ENCODE data around the gene SYNGR4.

SYNGR4 gene

GRCh38 chr19:48378194-48378570, 14.0 kb downstream of the SYNGR4 start:
- DNase-seq (ENCODE audit: low spot score), result no peak
- no peak for TF ChIP-seq CTCF (IDR thresholded peaks at IDR 0.05; ENCODE audit: extremely low read depth, insufficient read depth, missing control alignments)
- in situ Hi-C loops (cut with MboI; ENCODE audit: low pct_unique_long_range_greater_than_20kb, low sequenced_read_pairs, unreplicated experiment), result no loop called here

DNA sequence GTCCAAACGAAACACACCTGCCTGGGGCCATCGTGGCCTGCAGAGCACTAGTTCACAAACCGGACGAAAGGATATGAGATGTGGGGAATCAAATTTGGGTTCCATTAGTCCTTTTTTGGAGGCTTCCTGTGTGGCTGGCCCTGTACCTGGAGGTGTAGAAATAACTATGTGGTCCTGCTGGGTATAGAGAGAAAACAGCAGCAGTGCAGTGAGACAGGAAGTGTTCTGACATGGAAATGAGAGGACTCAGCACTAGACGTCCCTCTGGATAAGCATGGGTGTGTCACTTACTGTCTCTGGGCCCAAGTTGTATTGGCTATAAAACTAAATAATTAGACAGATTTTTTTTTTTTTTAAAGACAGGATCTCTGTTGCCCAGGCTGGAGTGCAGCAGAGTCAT, 14.9 kb downstream of the SYNGR4 start:
- no peak for TF ChIP-seq CTCF (IDR thresholded peaks at IDR 0.05; ENCODE audit: extremely low read depth, insufficient read depth, missing control alignments)
- in situ Hi-C loops (cut with MboI; ENCODE audit: low pct_unique_long_range_greater_than_20kb, low sequenced_read_pairs, unreplicated experiment), result no loop called here
- no peak for DNase-seq (ENCODE audit: low spot score)

DNA sequence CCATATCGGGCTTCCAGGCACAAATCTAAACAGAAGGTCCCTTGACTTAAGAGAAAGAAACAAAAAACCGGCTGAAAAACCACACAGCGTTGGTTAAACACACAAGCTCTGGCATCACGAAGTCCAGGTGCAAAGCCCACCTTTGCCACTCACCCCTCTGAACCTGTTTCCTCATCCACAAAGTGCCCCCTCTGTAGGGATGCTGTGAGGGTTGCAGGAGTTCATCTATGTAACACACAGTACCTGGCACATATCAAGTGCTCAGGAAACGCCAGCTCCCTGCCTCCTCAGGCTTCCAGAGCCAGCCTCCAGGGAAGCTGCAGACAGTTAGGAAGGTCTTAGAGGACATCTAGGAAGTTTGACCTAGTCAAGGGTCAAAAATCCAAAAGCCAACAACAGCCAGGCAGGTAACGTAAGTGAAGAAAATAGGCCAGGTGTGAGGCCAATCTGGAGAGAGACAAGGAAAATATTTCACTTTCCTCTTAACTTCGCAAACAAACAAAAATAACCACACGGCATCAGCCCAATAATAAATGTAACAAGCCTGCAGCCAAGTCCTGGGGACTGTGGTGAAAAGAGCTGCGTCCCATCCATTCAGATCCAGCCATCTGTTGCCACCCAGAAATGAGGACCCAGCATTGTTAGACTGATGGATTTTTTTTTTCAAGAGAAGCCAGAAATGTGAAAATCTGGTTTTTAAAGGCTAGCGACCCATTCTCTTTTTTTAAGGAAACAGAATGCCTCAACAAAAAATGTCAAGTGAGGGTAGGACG, 17.2 kb downstream of the SYNGR4 start:
- no peak for DNase-seq (ENCODE audit: low spot score)
- TF ChIP-seq CTCF (IDR thresholded peaks at IDR 0.05; ENCODE audit: extremely low read depth, insufficient read depth, missing control alignments), result no peak
- in situ Hi-C loops (cut with MboI; ENCODE audit: low pct_unique_long_range_greater_than_20kb, low sequenced_read_pairs, unreplicated experiment), result no loop called here

GRCh38 chr19:48382286-48382685, 18.1 kb downstream of the SYNGR4 start:
- no peak for TF ChIP-seq CTCF (IDR thresholded peaks at IDR 0.05; ENCODE audit: extremely low read depth, insufficient read depth, missing control alignments)
- DNase-seq (ENCODE audit: low spot score), result no peak
- in situ Hi-C loops (cut with MboI; ENCODE audit: low pct_unique_long_range_greater_than_20kb, low sequenced_read_pairs, unreplicated experiment), result no loop called here

DNA sequence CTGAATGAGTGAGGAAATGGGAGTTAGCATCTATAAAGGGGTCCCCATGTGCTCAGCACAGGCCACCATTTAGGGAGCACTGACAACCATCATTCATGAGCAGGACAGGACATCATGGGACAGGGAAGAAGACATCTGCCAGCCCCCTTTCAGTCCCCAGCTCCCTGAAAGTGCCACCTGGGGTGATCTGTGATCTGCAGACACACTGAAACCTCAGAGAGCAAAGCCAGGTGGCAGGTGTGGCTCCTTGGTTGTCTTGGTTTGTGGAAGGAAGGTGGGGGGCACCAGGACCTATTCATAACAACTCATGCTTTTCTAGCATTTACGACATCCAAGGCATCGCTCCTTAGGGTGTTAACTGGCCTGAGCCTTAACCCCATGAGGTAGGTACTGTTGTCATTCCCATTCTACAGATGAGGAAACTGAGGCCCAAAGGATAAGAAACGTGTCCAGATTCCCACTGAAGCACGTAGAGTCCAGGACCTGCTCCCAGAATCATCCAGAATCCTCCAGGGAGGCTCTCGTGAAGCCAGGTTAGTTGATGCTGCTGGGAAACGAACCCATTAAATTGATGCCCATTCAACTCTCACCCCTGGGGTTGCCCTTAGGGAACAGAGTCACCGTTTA, 21.4 kb downstream of the SYNGR4 start:
- no peak for DNase-seq (ENCODE audit: low spot score)
- in situ Hi-C loops (cut with MboI; ENCODE audit: low pct_unique_long_range_greater_than_20kb, low sequenced_read_pairs, unreplicated experiment), result no loop called here
- TF ChIP-seq CTCF (IDR thresholded peaks at IDR 0.05; ENCODE audit: extremely low read depth, insufficient read depth, missing control alignments), result no peak

GRCh38 chr19:48386981-48387380, 22.8 kb downstream of the SYNGR4 start:
- no peak for TF ChIP-seq CTCF (IDR thresholded peaks at IDR 0.05; ENCODE audit: extremely low read depth, insufficient read depth, missing control alignments)
- no peak for DNase-seq (ENCODE audit: low spot score)
- in situ Hi-C loops (cut with MboI; ENCODE audit: low pct_unique_long_range_greater_than_20kb, low sequenced_read_pairs, unreplicated experiment), result no loop called here

Data from GM13977 (cell line).